HG03520 (cell line): ENCODE results near the gene POLR1C.
"Not testable (repeated sequence)": the region's sequence is repeated elsewhere in the genome, so short reads cannot be mapped to it uniquely, and the experiment has no call there.

Source experiments
- ATAC-seq: cut with Tn5 transposase; IDR thresholded peaks from one replicate; pipeline ENCODE4 v1.9.1; 2021; ENCODE audit warnings: mild to moderate bottlenecking, moderate library complexity; ENCODE audit not compliant: unreplicated experiment

The POLR1C gene

GRCh38 chr6:43508481-43509141, 8.3 kb upstream of the POLR1C start:
- ATAC-seq: no peak

- ATAC-seq: no peak
These were observed 7.5 kb upstream of the POLR1C start for GRCh38 chr6:43509142-43509983.

GRCh38 chr6:43509984-43510826, 6.7 kb upstream of the POLR1C start, which contains the start of gene LRRC73:
Gene LRRC73 (minus strand): TSS chr6:43510346. CDS start chr6:43509785, 561 bp downstream.
- no peak for ATAC-seq

GRCh38 chr6:43510827-43511163, 6.1 kb upstream of the POLR1C start:
- no peak for ATAC-seq

GRCh38 chr6:43511824-43512415, 5.0 kb upstream of the POLR1C start:
- ATAC-seq: no peak

GRCh38 chr6:43515808-43516207, 1.1 kb upstream of the POLR1C start:
- ATAC-seq: no peak

- no peak for ATAC-seq
These were observed 557 bp upstream of the POLR1C start for GRCh38 chr6:43516367-43516696.

GRCh38 chr6:43517505-43518357, 842 bp downstream of the POLR1C start:
- no peak for ATAC-seq

GRCh38 chr6:43520097-43520496, 3.2 kb downstream of the POLR1C start:
- ATAC-seq: no peak

GRCh38 chr6:43521836-43522235, 4.9 kb downstream of the POLR1C start:
- ATAC-seq: no peak

GRCh38 chr6:43522547-43523261, 5.8 kb downstream of the POLR1C start:
- no peak for ATAC-seq

- no peak for ATAC-seq
These were observed 6.4 kb downstream of the POLR1C start for GRCh38 chr6:43523284-43523683.

GRCh38 chr6:43524483-43524961, 7.6 kb downstream of the POLR1C start:
- no peak for ATAC-seq

- no peak for ATAC-seq
These were observed 15.3 kb downstream of the POLR1C start for GRCh38 chr6:43532201-43532600.

- not testable (repeated sequence) for ATAC-seq
These were observed 22.1 kb downstream of the POLR1C start for GRCh38 chr6:43538986-43539385.

- ATAC-seq: not testable (repeated sequence)
These were observed 22.5 kb downstream of the POLR1C start for GRCh38 chr6:43539409-43539808.

- no peak for ATAC-seq
These were observed 23.6 kb downstream of the POLR1C start for GRCh38 chr6:43540507-43540906.

GRCh38 chr6:43541774-43542471, 25.0 kb downstream of the POLR1C start:
- ATAC-seq: no peak

- no peak for ATAC-seq
These were observed 27.6 kb downstream of the POLR1C start for GRCh38 chr6:43544461-43544860.
